BJ (cell line): ENCODE results near the gene HMGB4. TPM values are rescaled to one million over a fixed set of nuclear protein-coding genes. Genes with fewer than 3 reads are reported as not detected.

Experiments
- CTCF ChIA-PET: fragments of 350-600 bp; formaldehyde crosslinking; extraction: SDS; loops from one replicate; lab custom pipeline; 2021; ENCODE audit warnings: antibody characterized with exemption, inconsistent platforms; lab: Yijun Ruan, JAX
- POLR2A ChIA-PET: fragments of 300-600 bp; sonication (Branson Sonifier 250); formaldehyde crosslinking; extraction: SDS; loops from one replicate; lab custom pipeline; 2021; ENCODE audit warnings: antibody characterized with exemption; lab: Charles Lee
- DNase-seq: peaks from one replicate; pipeline ENCODE4 v3.0.0-alpha.2; 2011; ENCODE audit warnings: low read depth
- H3K27me3 ChIP-seq: 2 replicates; pipeline ENCODE4 v1.6.0; 2011; ENCODE audit warnings: low read length; ENCODE audit not compliant: control insufficient read depth, insufficient read depth
- H3K36me3 ChIP-seq: 2 replicates; pipeline ENCODE4 v1.5.1; 2011; ENCODE audit warnings: low read length; ENCODE audit not compliant: control insufficient read depth, insufficient read depth
- H3K4me3 ChIP-seq: 2 replicates; pipeline ENCODE4 v1.5.1; 2011; ENCODE audit warnings: low read depth, mild to moderate bottlenecking, control low read depth, low read length
- polyA plus RNA-seq: library from polyadenylated mRNA; depleted of rRNA; stranded (reverse); fragments of >200 nt; gene quantifications from 2 replicates; pipeline ENCODE4 v1.2.3, GENCODE V29; 2011
- TF ChIP-seq, protein P1 (sequence below): IDR thresholded peaks from 2 replicates; pipeline ENCODE4 v1.5.1; 2011; ENCODE audit warnings: low read depth, mild to moderate bottlenecking, control low read depth, inconsistent platforms, low read length, moderate library complexity; ENCODE audit not compliant: insufficient read depth

HMGB4 gene
- polyA plus RNA-seq, 1 experiment = not detected

DNA sequence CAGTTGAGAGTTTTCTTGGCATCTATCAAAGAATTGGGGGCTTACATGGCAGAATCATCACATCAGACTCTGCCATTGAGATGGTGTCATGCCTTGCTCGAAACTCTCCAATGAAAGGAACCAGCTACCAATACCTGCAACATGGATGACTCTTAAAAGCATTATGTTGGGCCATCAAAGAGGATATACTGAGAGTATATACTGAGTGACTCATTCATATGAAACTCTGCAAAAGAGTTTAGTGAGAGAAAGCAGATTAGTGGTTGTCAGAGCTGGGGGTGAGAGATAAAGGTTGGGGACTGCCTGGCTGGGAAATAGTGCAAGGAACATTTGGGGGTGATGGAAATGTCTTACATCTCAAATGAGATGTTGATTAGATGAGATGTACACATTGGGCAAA, 14.7 kb upstream of the HMGB4 start:
- DNase-seq = no peak
- ChIA-PET CTCF (interaction anchor here (0.6 to 0.9 kb wide), 2 partner anchors 47 to 314 kb away, joined by 3 to 4 read pairs; no protein-coding TSS in a partner anchor), POLR2A (interaction anchor here (0.6 kb wide), 2 partner anchors 35 to 410 kb away, joined by 7 read pairs; no protein-coding TSS in a partner anchor)

DNA sequence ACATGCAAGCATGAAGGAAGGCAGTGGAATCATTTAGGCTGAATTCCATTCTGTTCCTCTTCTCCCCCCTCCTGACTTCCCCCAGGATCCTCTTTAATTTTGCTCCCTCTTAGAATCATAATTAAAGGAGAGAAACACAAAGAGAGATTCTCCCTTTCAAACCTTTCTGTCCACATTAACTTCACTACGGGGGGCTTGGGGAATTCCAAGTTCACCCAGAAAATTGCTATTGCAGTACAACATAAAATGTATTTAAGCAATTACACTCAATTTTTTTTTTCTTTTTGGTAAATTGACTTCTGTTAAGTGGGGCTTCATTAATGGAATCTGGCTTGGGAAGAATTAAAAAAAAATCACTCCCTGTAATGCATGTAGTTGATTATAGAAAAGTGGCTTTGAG, 13.4 kb upstream of the HMGB4 start:
- CTCF ChIA-PET = interaction anchor here (0.9 kb wide), 1 partner anchor 11 kb away, joined by 3 read pairs; no protein-coding TSS in a partner anchor
- POLR2A ChIA-PET = no interaction called here
- no peak overlapping the region for H3K4me3 ChIP-seq
- TF ChIP-seq, protein P1, sequence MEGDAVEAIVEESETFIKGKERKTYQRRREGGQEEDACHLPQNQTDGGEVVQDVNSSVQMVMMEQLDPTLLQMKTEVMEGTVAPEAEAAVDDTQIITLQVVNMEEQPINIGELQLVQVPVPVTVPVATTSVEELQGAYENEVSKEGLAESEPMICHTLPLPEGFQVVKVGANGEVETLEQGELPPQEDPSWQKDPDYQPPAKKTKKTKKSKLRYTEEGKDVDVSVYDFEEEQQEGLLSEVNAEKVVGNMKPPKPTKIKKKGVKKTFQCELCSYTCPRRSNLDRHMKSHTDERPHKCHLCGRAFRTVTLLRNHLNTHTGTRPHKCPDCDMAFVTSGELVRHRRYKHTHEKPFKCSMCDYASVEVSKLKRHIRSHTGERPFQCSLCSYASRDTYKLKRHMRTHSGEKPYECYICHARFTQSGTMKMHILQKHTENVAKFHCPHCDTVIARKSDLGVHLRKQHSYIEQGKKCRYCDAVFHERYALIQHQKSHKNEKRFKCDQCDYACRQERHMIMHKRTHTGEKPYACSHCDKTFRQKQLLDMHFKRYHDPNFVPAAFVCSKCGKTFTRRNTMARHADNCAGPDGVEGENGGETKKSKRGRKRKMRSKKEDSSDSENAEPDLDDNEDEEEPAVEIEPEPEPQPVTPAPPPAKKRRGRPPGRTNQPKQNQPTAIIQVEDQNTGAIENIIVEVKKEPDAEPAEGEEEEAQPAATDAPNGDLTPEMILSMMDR = no peak
- H3K36me3 ChIP-seq = no peaks in the 10 kb centered on the region
- no peaks in the 10 kb centered on the region for H3K27me3 ChIP-seq
- DNase-seq = no peak

More for the DNA sequence above, 14.7 kb upstream of the HMGB4 start:
- Histone ChIP-seq H3K36me3 (no peaks in the 10 kb centered on the region), H3K27me3 (no peaks in the 10 kb centered on the region), H3K4me3 (no peak overlapping the region)
- TF ChIP-seq, protein P1 = no peak

DNA sequence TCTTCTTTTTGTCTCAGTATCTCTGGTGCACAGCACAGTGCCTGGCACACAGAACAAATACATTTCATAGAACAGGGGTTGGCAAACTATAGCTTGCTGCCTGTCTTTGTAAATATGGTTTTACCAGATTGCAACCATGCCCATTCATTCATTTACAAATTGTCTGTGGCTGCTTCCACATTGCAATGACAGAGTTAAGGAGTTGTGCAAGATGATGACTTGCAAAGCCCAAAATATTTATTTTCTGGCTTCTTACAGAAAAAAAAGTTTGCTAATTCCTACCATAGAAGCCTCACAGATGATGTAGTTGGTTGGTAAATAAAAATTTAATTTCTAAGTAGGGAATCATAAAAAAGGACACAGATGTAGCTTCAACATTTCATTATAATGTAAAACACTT, 11.2 kb upstream of the HMGB4 start:
- CTCF ChIA-PET = interaction anchor here (1.7 kb wide), 1 partner anchor 310 kb away, joined by 6 read pairs; no protein-coding TSS in a partner anchor
- no peak overlapping the region for H3K4me3 ChIP-seq
- DNase-seq = no peak
- POLR2A ChIA-PET = interaction anchor here (0.6 kb wide), 1 partner anchor 302 kb away, joined by 22 read pairs; no protein-coding TSS in a partner anchor
- peaks cover 2% of the 10 kb centered on the region; the same call in 1 of the 2 replicates for H3K27me3 ChIP-seq
- TF ChIP-seq, protein P1 = no peak
- no peaks in the 10 kb centered on the region for H3K36me3 ChIP-seq

DNA sequence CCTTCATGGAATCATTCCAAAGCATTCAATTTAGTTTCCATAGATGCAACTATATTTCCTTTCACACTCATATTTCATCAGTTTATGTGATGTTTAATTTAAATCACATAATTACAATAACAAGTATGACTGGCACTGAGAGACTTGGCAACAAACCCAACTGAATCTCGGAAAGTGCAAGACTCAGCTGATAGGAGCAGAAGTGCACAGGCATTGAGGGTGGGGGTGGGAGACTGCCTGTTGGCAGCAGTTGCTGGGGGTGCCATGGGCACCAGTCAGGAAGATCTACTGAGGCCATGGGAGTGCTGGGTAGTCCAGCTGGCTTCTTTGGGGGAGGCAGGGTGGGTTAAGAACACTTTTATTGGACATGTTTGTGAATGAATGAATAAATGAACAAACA, 10.4 kb upstream of the HMGB4 start:
- Histone ChIP-seq H3K36me3 (no peaks in the 10 kb centered on the region), H3K27me3 (peaks cover 2% of the 10 kb centered on the region; the same call in 1 of the 2 replicates), H3K4me3 (no peak overlapping the region)
- POLR2A ChIA-PET = interaction anchor here (0.6 kb wide), 1 partner anchor 301 kb away, joined by 22 read pairs; no protein-coding TSS in a partner anchor
- CTCF ChIA-PET = interaction anchor here (1.4 kb wide), 1 partner anchor 160 kb away, joined by 5 read pairs; no protein-coding TSS in a partner anchor
- no peak for DNase-seq
- TF ChIP-seq, protein P1 = no peak

DNA sequence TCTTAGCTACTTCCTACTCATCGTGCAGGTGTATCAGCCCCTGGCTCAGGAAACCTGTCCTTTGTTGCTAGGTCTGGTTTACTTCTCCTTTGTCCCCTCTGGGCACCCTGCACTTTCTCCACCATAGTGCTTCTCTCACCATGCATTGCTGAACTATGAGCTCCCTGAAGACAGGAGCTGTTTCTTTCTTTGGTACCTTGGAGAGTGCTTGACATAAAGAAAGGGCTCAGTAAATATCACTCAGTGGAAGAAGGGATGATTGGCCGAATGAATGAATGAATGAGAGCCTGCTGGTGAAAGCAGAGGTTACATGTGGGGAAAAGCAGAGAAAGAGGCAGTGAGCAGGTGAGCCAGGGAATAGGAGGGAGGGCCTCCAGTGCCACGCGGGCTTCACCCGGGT, 9.8 kb upstream of the HMGB4 start:
- POLR2A ChIA-PET = no interaction called here
- DNase-seq = no peak
- Histone ChIP-seq H3K36me3 (no peaks in the 10 kb centered on the region), H3K4me3 (no peak overlapping the region), H3K27me3 (peaks cover 2% of the 10 kb centered on the region; the same call in 1 of the 2 replicates)
- CTCF ChIA-PET = interaction anchor here (1.4 kb wide), 1 partner anchor 159 kb away, joined by 5 read pairs; no protein-coding TSS in a partner anchor
- TF ChIP-seq, protein P1 = no peak
